AG04450 (cell line): ENCODE measurements around the gene GPR173. TPM values are rescaled to one million over a fixed set of nuclear protein-coding genes. Genes with fewer than 3 reads are reported as not detected.

Source experiments
- CTCF ChIA-PET: fragments of 300-600, 350-600 bp; formaldehyde crosslinking; extraction: SDS; loops from one replicate; lab custom pipeline; 2022; ENCODE audit warnings: antibody characterized with exemption, inconsistent platforms; lab: Charles Lee
- POLR2A ChIA-PET: fragments of 350-600 bp; formaldehyde crosslinking; extraction: SDS; loops from one replicate; lab custom pipeline; 2021; ENCODE audit warnings: antibody characterized with exemption, inconsistent platforms; lab: Yijun Ruan, JAX
- DNase-seq: peaks from one replicate; pipeline ENCODE4 v3.0.0-alpha.2; 2011; ENCODE audit warnings: low read depth, low spot score
- H3K27ac ChIP-seq: one replicate; pipeline ENCODE4 v1.5.1; 2012; ENCODE audit warnings: low read depth, low read length, control low read depth
- H3K27me3 ChIP-seq: one replicate; pipeline ENCODE4 v1.6.0; 2012; ENCODE audit warnings: low read length; ENCODE audit not compliant: control insufficient read depth, insufficient read depth
- H3K4me3 ChIP-seq: 2 replicates; pipeline ENCODE4 v1.5.1; 2011; ENCODE audit warnings: mild to moderate bottlenecking, low read depth, low read length, control low read depth
- H3K9me3 ChIP-seq: 2 replicates; pipeline ENCODE4 v1.5.1; 2012; ENCODE audit warnings: low read length; ENCODE audit not compliant: control insufficient read depth, insufficient read depth
- polyA plus RNA-seq: library from polyadenylated mRNA; depleted of rRNA; stranded (reverse); fragments of >200 nt; gene quantifications from 2 replicates; pipeline ENCODE4 v1.2.3, GENCODE V29; 2011; rRNA removed
- small RNA-seq: library from RNA; depleted of rRNA; stranded (forward); fragments of <200 nt; gene quantifications from one replicate; pipeline ENCODE3, GENCODE V24; 2012; ENCODE audit warnings: low read depth; ENCODE audit not compliant: insufficient read length
- TF ChIP-seq, protein P1 (sequence below): IDR thresholded peaks from 2 replicates; pipeline ENCODE4 v1.5.1; 2011; ENCODE audit warnings: low read depth, low read length, control low read depth, inconsistent platforms

Gene GPR173
- polyA plus RNA-seq, 1 experiment = 3.8 TPM

DNA sequence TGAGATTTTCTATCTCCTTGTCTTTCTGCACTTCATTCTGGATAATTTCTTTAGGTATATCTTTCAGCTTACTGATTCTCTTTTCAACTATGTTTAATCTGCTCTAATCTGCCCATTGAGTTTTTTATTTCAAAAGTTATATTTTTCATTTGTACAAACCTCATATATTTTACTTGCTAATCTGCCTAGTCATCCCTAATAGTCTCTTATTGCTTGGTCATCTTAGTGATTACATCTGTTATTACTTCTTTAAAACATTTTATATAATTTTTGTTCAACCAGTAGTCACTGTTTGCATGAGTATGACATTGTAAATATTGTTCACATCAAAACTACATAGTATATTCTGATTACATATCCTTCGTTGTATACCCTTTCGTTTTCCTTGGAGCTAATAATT is 77.8 kb downstream of the GPR173 start:
- CTCF ChIA-PET = no interaction called here
- H3K27me3 ChIP-seq = no peaks in the 10 kb centered on the region

DNA sequence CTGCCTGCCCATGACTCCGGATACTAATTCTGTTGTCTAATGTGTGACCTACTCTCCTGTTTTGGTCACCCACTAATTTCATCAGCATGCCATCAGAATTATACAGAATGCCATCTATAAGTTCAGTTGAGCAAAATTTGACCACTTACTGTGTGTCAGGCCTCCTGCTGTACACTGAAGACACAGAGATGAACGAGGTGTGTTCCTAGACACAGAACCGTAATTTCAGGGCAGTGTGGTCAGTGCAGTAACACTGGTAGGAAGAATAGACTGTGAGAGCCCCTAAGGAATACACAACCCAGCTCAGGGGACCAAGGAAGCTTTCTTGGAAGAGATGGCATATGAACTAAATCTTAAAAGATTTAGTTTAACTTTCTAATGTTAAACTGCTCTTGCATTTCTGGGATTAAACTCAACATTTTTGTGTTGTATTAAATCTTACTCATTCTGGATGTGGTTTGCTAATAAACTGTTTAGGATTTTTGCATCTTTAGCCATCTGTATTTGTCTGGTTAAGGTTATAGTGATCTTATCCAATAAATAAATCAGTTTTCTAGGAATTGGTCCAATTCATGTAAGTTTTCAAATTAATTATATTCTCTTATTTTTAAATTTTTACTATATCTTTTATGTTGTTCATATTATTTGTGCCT is 79.6 kb downstream of the GPR173 start:
- H3K27ac ChIP-seq = peak overlapping the region; percentile 52
- H3K9me3 ChIP-seq = no peaks in the 10 kb centered on the region
- ChIA-PET POLR2A (no interaction called here), CTCF (no interaction called here)
- H3K4me3 ChIP-seq = no peak overlapping the region
- DNase-seq = no peak
- no peaks in the 10 kb centered on the region for H3K27me3 ChIP-seq
- TF ChIP-seq, protein P1, sequence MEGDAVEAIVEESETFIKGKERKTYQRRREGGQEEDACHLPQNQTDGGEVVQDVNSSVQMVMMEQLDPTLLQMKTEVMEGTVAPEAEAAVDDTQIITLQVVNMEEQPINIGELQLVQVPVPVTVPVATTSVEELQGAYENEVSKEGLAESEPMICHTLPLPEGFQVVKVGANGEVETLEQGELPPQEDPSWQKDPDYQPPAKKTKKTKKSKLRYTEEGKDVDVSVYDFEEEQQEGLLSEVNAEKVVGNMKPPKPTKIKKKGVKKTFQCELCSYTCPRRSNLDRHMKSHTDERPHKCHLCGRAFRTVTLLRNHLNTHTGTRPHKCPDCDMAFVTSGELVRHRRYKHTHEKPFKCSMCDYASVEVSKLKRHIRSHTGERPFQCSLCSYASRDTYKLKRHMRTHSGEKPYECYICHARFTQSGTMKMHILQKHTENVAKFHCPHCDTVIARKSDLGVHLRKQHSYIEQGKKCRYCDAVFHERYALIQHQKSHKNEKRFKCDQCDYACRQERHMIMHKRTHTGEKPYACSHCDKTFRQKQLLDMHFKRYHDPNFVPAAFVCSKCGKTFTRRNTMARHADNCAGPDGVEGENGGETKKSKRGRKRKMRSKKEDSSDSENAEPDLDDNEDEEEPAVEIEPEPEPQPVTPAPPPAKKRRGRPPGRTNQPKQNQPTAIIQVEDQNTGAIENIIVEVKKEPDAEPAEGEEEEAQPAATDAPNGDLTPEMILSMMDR = no peak

More for the DNA sequence above, 77.8 kb downstream of the GPR173 start:
- Histone ChIP-seq H3K27ac (no peak overlapping the region), H3K9me3 (no peaks in the 10 kb centered on the region), H3K4me3 (no peak overlapping the region)
- DNase-seq = no peak
- POLR2A ChIA-PET = no interaction called here
- TF ChIP-seq, protein P1 = no peak

Small RNAs within 50 kb of the gene (small RNA-seq; reads per million reads assigned to genes)
- not detected for gene AL591212.2

Other genes starting within 250 kb of the GPR173 start
- gene XAGE5, start 237.5 kb upstream of the GPR173 start, polyA plus RNA-seq = not detected in 2 replicates
- gene XAGE3, start 180.7 kb upstream of the GPR173 start, polyA plus RNA-seq = not detected in 2 replicates
- 15.6 and 20.5 TPM in 2 replicates for gene FAM156B, start 151.5 kb upstream of the GPR173 start, polyA plus RNA-seq
- gene FAM156A, start 90.3 kb upstream of the GPR173 start, polyA plus RNA-seq = 18.2 and 24.0 TPM in 2 replicates
- gene TSPYL2, start 33.6 kb downstream of the GPR173 start, polyA plus RNA-seq = 35.8 and 39.3 TPM in 2 replicates
- 3.2 and 3.8 TPM in 2 replicates for gene KANTR, start 45.4 kb downstream of the GPR173 start, polyA plus RNA-seq
- 42.7 and 50.3 TPM in 2 replicates for gene KDM5C, start 176.4 kb downstream of the GPR173 start, polyA plus RNA-seq
- gene IQSEC2, start 232.8 kb downstream of the GPR173 start, polyA plus RNA-seq = 9.1 and 12.2 TPM in 2 replicates